ENCODE results near the gene SCAF11.
"Not testable (repeated sequence)": the region's sequence is repeated elsewhere in the genome, so short reads cannot be mapped to it uniquely, and the experiment has no call there.

GRCh38 chr12:46000076-46000475 is 9.7 kb upstream of the SCAF11 start:
- TF ChIP-seq, protein P1, sequence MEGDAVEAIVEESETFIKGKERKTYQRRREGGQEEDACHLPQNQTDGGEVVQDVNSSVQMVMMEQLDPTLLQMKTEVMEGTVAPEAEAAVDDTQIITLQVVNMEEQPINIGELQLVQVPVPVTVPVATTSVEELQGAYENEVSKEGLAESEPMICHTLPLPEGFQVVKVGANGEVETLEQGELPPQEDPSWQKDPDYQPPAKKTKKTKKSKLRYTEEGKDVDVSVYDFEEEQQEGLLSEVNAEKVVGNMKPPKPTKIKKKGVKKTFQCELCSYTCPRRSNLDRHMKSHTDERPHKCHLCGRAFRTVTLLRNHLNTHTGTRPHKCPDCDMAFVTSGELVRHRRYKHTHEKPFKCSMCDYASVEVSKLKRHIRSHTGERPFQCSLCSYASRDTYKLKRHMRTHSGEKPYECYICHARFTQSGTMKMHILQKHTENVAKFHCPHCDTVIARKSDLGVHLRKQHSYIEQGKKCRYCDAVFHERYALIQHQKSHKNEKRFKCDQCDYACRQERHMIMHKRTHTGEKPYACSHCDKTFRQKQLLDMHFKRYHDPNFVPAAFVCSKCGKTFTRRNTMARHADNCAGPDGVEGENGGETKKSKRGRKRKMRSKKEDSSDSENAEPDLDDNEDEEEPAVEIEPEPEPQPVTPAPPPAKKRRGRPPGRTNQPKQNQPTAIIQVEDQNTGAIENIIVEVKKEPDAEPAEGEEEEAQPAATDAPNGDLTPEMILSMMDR (IDR thresholded peaks at IDR 0.05; ENCODE audit: insufficient read depth, low read length, poor library complexity, severe bottlenecking): not testable (repeated sequence)
- TF ChIP-seq EZH2phosphoT487 (conservative IDR thresholded peaks at IDR 0.05; ENCODE audit: low read length): not testable (repeated sequence)

All from SU-DHL-6 (cell line).